Measurements from ENCODE around the gene ZNF611. TPM values are rescaled to one million over a fixed set of nuclear protein-coding genes. Genes with fewer than 3 reads are reported as not detected.
A peak's percentile ranks its signal among the peaks of the same experiment; 100 is the strongest.
"Not testable (repeated sequence)": the region's sequence is repeated elsewhere in the genome, so short reads cannot be mapped to it uniquely, and the experiment has no call there.

Gene ZNF611
- total RNA-seq, result 1 to 10 TPM; 7.3 to 9.6 (median 7.6) TPM

DNA sequence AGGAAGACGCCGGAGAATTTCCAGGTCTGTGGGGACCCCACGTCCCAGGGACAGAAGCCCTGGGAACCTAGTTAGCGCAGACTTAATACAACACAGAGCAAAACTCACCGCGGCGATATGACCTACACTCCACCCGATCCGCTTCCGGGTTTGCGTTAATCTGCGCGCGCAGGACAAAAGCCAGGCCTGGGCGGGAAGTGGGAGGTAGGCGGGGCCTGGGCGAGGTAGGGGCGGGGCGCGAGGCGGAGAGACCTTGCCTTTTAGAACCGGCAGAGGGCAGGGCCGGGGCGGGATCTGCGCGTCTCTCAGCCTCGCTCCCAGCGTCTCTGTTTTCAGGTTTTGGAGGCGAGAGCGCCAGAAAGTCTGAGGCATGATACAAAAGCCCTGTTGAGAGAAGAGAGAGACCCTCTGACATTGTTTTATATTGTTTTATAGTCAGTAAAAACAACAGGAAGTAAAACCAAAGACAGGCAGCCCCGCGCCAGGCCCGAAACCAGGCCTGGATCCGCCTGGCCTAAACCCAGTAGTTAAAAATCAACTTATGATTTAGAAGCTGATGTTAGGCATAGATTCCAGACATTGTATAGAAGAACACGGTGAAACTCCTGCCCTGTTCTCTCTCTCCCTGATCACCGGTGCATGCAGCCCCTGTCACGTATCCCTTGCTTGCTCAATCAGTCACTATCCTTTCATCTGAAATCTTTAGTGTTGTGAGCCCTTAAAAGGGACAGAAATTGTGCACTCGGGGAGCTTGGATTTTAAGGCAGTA, at the start of gene ZNF611:
ZNF611 (minus strand) TSS at position 152 of the 769 bp plus-strand sequence. CDS start 19,150 bp downstream, outside the sequence.
- Histone ChIP-seq H3K27ac (replicated peaks in 1 of 4) (peak within 1 kb of the TSS; percentile 74 to 92 (median 86)), H3K36me3 (peaks cover 0 to 4% (median 0%) of the 10 kb centered on the region in 4 donors), H3K4me1 (peaks cover 22 to 31% (median 28%) of the 10 kb centered on the region in 4 donors), H3K27me3 (no peaks in the 10 kb centered on the region), H3K9me3 (no peaks in the 10 kb centered on the region), H3K4me3 (peak within 1 kb of the TSS; percentile 64 to 83 (median 74))
- 10% methylated on average over 31 of the region's 38 CpGs for WGBS
- peak; percentile 100 for DNase-seq (ENCODE audit: extremely low spot score)
- TF ChIP-seq CTCF (IDR thresholded peaks at IDR 0.05), result peak; percentile 52 to 70 (median 67)
- no peak for TF ChIP-seq EP300 (IDR thresholded peaks at IDR 0.05)
- peak; percentile 93 to 96 for TF ChIP-seq POLR2AphosphoS5 (IDR thresholded peaks at IDR 0.05)
- TF ChIP-seq POLR2A (IDR thresholded peaks at IDR 0.05; ENCODE audit: low read depth), result peak; percentile 63
- intact Hi-C loops (cut with DNase I), result loop anchor here (5.0 kb wide), 2 partner anchors 43 to 52 kb away; partner anchors contain the start of gene ZNF600

DNA sequence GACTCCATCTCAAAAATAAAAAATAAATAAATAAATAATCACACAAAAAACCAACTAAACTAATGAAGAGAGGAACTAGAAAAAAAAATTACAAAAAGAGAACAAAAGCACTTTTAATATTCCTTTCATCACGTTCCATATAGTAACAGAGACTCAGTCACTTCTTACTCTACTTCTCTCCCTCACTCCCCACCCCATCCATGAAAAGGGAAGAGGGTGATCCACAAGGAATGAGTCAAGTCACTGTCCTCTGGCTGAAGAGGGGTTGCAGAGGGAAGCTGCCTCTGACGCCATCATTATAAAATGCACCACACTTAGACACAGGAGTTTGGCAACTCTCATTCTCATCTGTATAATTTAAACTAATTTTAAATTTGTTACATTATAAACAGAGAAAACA, 48.0 kb upstream of the ZNF611 start:
- H3K27ac ChIP-seq (replicated peaks in 1 of 4); H3K27me3 ChIP-seq; H3K9me3 ChIP-seq; intact Hi-C loops (cut with DNase I); DNase-seq (ENCODE audit: extremely low spot score); H3K4me3 ChIP-seq: not testable (repeated sequence)
- Histone ChIP-seq H3K36me3 (peaks cover 2 to 40% (median 14%) of the 10 kb centered on the region in 4 donors), H3K4me1 (peaks cover 6 to 19% (median 16%) of the 10 kb centered on the region in 4 donors)
- 86% methylated on average over 2 of the region's 2 CpGs for WGBS

DNA sequence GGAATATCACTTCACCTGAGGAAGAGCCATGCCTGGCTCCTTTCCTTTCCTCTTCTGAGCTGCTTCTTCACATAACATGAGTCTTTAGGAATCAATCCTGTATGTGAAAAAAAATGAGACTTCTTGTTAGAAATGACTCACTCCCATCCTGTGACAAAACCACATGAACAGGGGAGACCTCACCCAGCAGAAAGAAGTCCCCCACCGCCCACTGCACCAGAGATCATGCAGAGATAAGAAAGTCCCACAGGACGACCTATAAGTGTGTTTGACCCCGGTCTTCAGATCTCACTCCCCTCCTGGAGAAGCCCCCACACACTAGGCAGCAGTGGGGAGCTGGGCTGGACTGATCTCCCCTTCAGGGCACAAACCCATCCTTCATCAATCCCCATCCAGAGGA, 44.0 kb upstream of the ZNF611 start:
- H3K4me3 ChIP-seq, result no peak overlapping the region
- intact Hi-C loops (cut with DNase I), result no loop called here
- WGBS, result 84% methylated on average over 3 of the region's 3 CpGs
- TF ChIP-seq CTCF (IDR thresholded peaks at IDR 0.05), result no peak
- TF ChIP-seq POLR2AphosphoS5 (IDR thresholded peaks at IDR 0.05), result no peak
- no peak for TF ChIP-seq EP300 (IDR thresholded peaks at IDR 0.05)
- no peak for DNase-seq (ENCODE audit: extremely low spot score)
- no peaks in the 10 kb centered on the region for H3K27me3 ChIP-seq
- no peaks in the 10 kb centered on the region for H3K9me3 ChIP-seq
- peaks cover 19 to 78% (median 38%) of the 10 kb centered on the region in 4 donors for H3K36me3 ChIP-seq
- H3K27ac ChIP-seq (replicated peaks in 1 of 4), result no peak overlapping the region
- H3K4me1 ChIP-seq, result no peaks in the 10 kb centered on the region

GRCh38 chr19:52756447-52756846, 21.6 kb upstream of the ZNF611 start:
- WGBS, result 80% methylated on average over 2 of the region's 2 CpGs
- not testable (repeated sequence) for DNase-seq (ENCODE audit: extremely low spot score); H3K36me3 ChIP-seq; H3K4me1 ChIP-seq; H3K27ac ChIP-seq (replicated peaks in 1 of 4); H3K9me3 ChIP-seq; H3K27me3 ChIP-seq; H3K4me3 ChIP-seq
- intact Hi-C loops (cut with DNase I), result loop anchor here (10.0 kb wide), 1 partner anchor 512 kb away; no protein-coding TSS in a partner anchor

GRCh38 chr19:52749780-52750179, 14.9 kb upstream of the ZNF611 start:
- 64% methylated on average over 4 of the region's 4 CpGs for WGBS
- H3K9me3 ChIP-seq, result no peaks in the 10 kb centered on the region
- H3K4me3 ChIP-seq, result no peak overlapping the region
- H3K36me3 ChIP-seq, result no peaks in the 10 kb centered on the region
- no peaks in the 10 kb centered on the region for H3K27me3 ChIP-seq
- no peak overlapping the region for H3K27ac ChIP-seq (replicated peaks in 1 of 4)
- TF ChIP-seq POLR2AphosphoS5 (IDR thresholded peaks at IDR 0.05), result no peak
- no peak for TF ChIP-seq POLR2A (IDR thresholded peaks at IDR 0.05; ENCODE audit: low read depth)
- no peak for TF ChIP-seq CTCF (IDR thresholded peaks at IDR 0.05)
- TF ChIP-seq EP300 (IDR thresholded peaks at IDR 0.05), result no peak
- intact Hi-C loops (cut with DNase I), result loop anchor here (10.0 kb wide), 1 partner anchor 505 kb away; no protein-coding TSS in a partner anchor
- no peak for DNase-seq (ENCODE audit: extremely low spot score)
- peaks cover 0 to 5% (median 3%) of the 10 kb centered on the region in 4 donors for H3K4me1 ChIP-seq

Measured in esophagus muscularis mucosa (tissue), 4 donors.